GM19351 (cell line): ENCODE data around the gene FOXO6.
A peak's percentile ranks its signal among the peaks of the same experiment; 100 is the strongest.

ENCODE experiments used
- ATAC-seq: cut with Tn5 transposase; IDR thresholded peaks from one replicate; pipeline ENCODE4 v1.9.1; 2021; ENCODE audit warnings: mild to moderate bottlenecking, moderate library complexity; ENCODE audit not compliant: unreplicated experiment

The FOXO6 gene

GRCh38 chr1:41350055-41350378, 11.2 kb upstream of the FOXO6 start:
- ATAC-seq = no peak

GRCh38 chr1:41351262-41352151, 9.7 kb upstream of the FOXO6 start:
- no peak for ATAC-seq

GRCh38 chr1:41353744-41354143, 7.5 kb upstream of the FOXO6 start:
- peak; percentile 91 for ATAC-seq

- ATAC-seq = no peak
Measured at GRCh38 chr1:41354956-41355355, 6.3 kb upstream of the FOXO6 start.

- ATAC-seq = no peak
Measured at GRCh38 chr1:41355356-41355755, 5.9 kb upstream of the FOXO6 start.

- no peak for ATAC-seq
Measured at GRCh38 chr1:41355761-41356160, 5.5 kb upstream of the FOXO6 start.

GRCh38 chr1:41356752-41357151, 4.5 kb upstream of the FOXO6 start:
- no peak for ATAC-seq

- ATAC-seq = no peak
Measured at GRCh38 chr1:41357451-41358101, 3.7 kb upstream of the FOXO6 start.

- ATAC-seq = no peak
Measured at GRCh38 chr1:41358131-41359021, 2.9 kb upstream of the FOXO6 start.

- no peak for ATAC-seq
Measured at GRCh38 chr1:41359211-41360073, 1.8 kb upstream of the FOXO6 start.

GRCh38 chr1:41360074-41360785, 1.0 kb upstream of the FOXO6 start:
- no peak for ATAC-seq

- ATAC-seq = peak; percentile 29
Measured at GRCh38 chr1:41361495-41362356, 492 bp downstream of the FOXO6 start.

GRCh38 chr1:41362357-41362721, 1.1 kb downstream of the FOXO6 start:
- no peak for ATAC-seq

- ATAC-seq = no peak
Measured at GRCh38 chr1:41362749-41363590, 1.7 kb downstream of the FOXO6 start.

- ATAC-seq = no peak
Measured at GRCh38 chr1:41363591-41364320, 2.5 kb downstream of the FOXO6 start.

GRCh38 chr1:41364442-41365319, 3.4 kb downstream of the FOXO6 start:
- no peak for ATAC-seq

- ATAC-seq = no peak
Measured at GRCh38 chr1:41365320-41365633, 4.0 kb downstream of the FOXO6 start.
